ENCODE results near the gene ZSCAN20.
"Not testable (repeated sequence)": the region's sequence is repeated elsewhere in the genome, so short reads cannot be mapped to it uniquely, and the experiment has no call there.

ZSCAN20 gene

GRCh38 chr1:33497410-33497809 is 25.0 kb downstream of the ZSCAN20 start:
- no peak for DNase-seq

- no peak for DNase-seq
Measured at GRCh38 chr1:33500547-33500946, 28.1 kb downstream of the ZSCAN20 start.

- DNase-seq, result no peak
Measured at GRCh38 chr1:33501309-33501708, 28.9 kb downstream of the ZSCAN20 start.

GRCh38 chr1:33501774-33502173 is 29.3 kb downstream of the ZSCAN20 start:
- DNase-seq, result no peak

- DNase-seq, result no peak
Measured at GRCh38 chr1:33502726-33503125, 30.3 kb downstream of the ZSCAN20 start.

- no peak for DNase-seq
Measured at GRCh38 chr1:33503506-33503905, 31.1 kb downstream of the ZSCAN20 start.

- no peak for DNase-seq
Measured at GRCh38 chr1:33507661-33508060, 35.2 kb downstream of the ZSCAN20 start.

- no peak for DNase-seq
Measured at GRCh38 chr1:33508151-33508550, 35.7 kb downstream of the ZSCAN20 start.

GRCh38 chr1:33509276-33509675 is 36.8 kb downstream of the ZSCAN20 start:
- not testable (repeated sequence) for DNase-seq

- no peak for DNase-seq
Measured at GRCh38 chr1:33512226-33513011, 40.0 kb downstream of the ZSCAN20 start.

GRCh38 chr1:33515112-33515511 is 42.7 kb downstream of the ZSCAN20 start:
- DNase-seq, result no peak

- DNase-seq, result no peak
Measured at GRCh38 chr1:33515607-33516006, 43.2 kb downstream of the ZSCAN20 start.

- no peak for DNase-seq
Measured at GRCh38 chr1:33516428-33516827, 44.0 kb downstream of the ZSCAN20 start.

GRCh38 chr1:33516891-33517567 is 44.6 kb downstream of the ZSCAN20 start:
- no peak for DNase-seq

GRCh38 chr1:33517596-33518250 is 45.3 kb downstream of the ZSCAN20 start:
- DNase-seq, result no peak

- no peak for DNase-seq
Measured at GRCh38 chr1:33519240-33519884, 46.9 kb downstream of the ZSCAN20 start.

- DNase-seq, result no peak
Measured at GRCh38 chr1:33524586-33524985, 52.1 kb downstream of the ZSCAN20 start.

GRCh38 chr1:33527934-33528333 is 55.5 kb downstream of the ZSCAN20 start:
- no peak for DNase-seq

- no peak for DNase-seq
Measured at GRCh38 chr1:33529957-33530356, 57.5 kb downstream of the ZSCAN20 start.

GRCh38 chr1:33532250-33532649 is 59.8 kb downstream of the ZSCAN20 start:
- DNase-seq, result no peak

GRCh38 chr1:33532936-33533335 is 60.5 kb downstream of the ZSCAN20 start:
- no peak for DNase-seq

- no peak for DNase-seq
Measured at GRCh38 chr1:33535334-33535733, 62.9 kb downstream of the ZSCAN20 start.

GRCh38 chr1:33537885-33538284 is 65.4 kb downstream of the ZSCAN20 start:
- no peak for DNase-seq

Data from NCI-H1092 (cell line).